ENCODE data around the gene TMEM61. TPM values are rescaled to one million over a fixed set of nuclear protein-coding genes. Genes with fewer than 3 reads are reported as not detected.

TMEM61 gene
- total and polyA plus RNA-seq, 2 experiments from 2014 or later, result 0.22 to 0.90 TPM

- 64% methylated on average over 6 of the region's 6 CpGs for WGBS (ENCODE audit: low lambda C conversion rate, missing lambda C conversion rate)
- no peak for TF ChIP-seq EZH2 (IDR thresholded peaks at IDR 0.05; ENCODE audit: borderline replicate concordance)
- no peak for TF ChIP-seq EZH2phosphoT487 (IDR thresholded peaks at IDR 0.05; ENCODE audit: low read depth, severe bottlenecking, unreplicated experiment)
- no peak for TF ChIP-seq CTCF (IDR thresholded peaks at IDR 0.05; ENCODE audit: poor library complexity)
- no peaks in the 10 kb centered on the region for H3K9me2 ChIP-seq (replicated peaks; ENCODE audit: insufficient read depth)
These were observed 17.2 kb downstream of the TMEM61 start for GRCh38 chr1:54997711-54997986.

DNA sequence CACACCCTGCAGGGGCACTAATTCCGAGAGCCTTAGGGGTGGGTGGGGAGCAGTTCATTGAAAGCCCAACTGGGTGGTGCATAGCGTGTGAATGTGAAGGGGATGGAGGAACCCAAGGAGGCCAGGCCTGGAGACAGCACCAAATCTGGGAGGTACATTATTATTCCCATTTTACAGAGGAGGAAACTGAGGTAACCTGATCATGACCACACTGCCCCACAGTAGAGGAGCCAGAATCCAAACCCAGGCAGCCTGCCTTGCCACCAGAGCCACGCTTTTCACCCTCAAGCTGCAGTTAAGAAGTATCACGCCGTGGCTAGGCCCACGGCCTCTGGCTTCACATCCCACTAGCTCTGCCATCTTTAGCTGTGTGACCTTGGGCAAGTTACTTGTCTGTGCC lies 17.7 kb downstream of the TMEM61 start:
- H3K9me3 ChIP-seq (ENCODE audit: low read depth), result no peaks in the 10 kb centered on the region
- no peak for DNase-seq (ENCODE audit: low spot score)
- TF ChIP-seq CTCF (IDR thresholded peaks at IDR 0.05; ENCODE audit: poor library complexity) (no peak), EZH2 (IDR thresholded peaks at IDR 0.05; ENCODE audit: borderline replicate concordance) (no peak), EZH2phosphoT487 (IDR thresholded peaks at IDR 0.05; ENCODE audit: low read depth, severe bottlenecking, unreplicated experiment) (no peak)
- WGBS (ENCODE audit: low lambda C conversion rate, missing lambda C conversion rate), result 94% methylated on average over 6 of the region's 6 CpGs
- H3K9me2 ChIP-seq (replicated peaks; ENCODE audit: insufficient read depth), result no peaks in the 10 kb centered on the region
- no peaks in the 10 kb centered on the region for H3K36me3 ChIP-seq (replicated peaks; ENCODE audit: insufficient read depth, low read depth)
- no peak overlapping the region for H3K4me2 ChIP-seq
- H2AFZ ChIP-seq, result no peak overlapping the region
- no peak overlapping the region for H3K27ac ChIP-seq
- no peak overlapping the region for H3K4me3 ChIP-seq
- no peaks in the 10 kb centered on the region for H4K20me1 ChIP-seq (ENCODE audit: insufficient read depth, poor library complexity, severe bottlenecking)
- H3K4me1 ChIP-seq (ENCODE audit: insufficient read depth), result peaks cover 6% of the 10 kb centered on the region
- H3K79me2 ChIP-seq, result no peaks in the 10 kb centered on the region
- H3K27me3 ChIP-seq, result peaks cover 29% of the 10 kb centered on the region

More at GRCh38 chr1:54997711-54997986, 17.2 kb downstream of the TMEM61 start:
- Histone ChIP-seq H2AFZ (no peak overlapping the region), H3K27me3 (peaks cover 29% of the 10 kb centered on the region), H3K27ac (no peak overlapping the region), H3K4me3 (no peak overlapping the region), H3K79me2 (no peaks in the 10 kb centered on the region), H3K4me1 (ENCODE audit: insufficient read depth) (peaks cover 6% of the 10 kb centered on the region), H3K9me3 (ENCODE audit: low read depth) (no peaks in the 10 kb centered on the region), H3K36me3 (replicated peaks; ENCODE audit: insufficient read depth, low read depth) (no peaks in the 10 kb centered on the region), H4K20me1 (ENCODE audit: insufficient read depth, poor library complexity, severe bottlenecking) (no peaks in the 10 kb centered on the region), H3K4me2 (no peak overlapping the region)
- DNase-seq (ENCODE audit: low spot score), result no peak

GRCh38 chr1:54998677-54999076 lies 18.2 kb downstream of the TMEM61 start, which contains the start of gene BSND:
Gene BSND, plus strand, starts transcription at chr1:54998933. Its CDS starts 254 bp downstream, at chr1:54999187.
- no peaks in the 10 kb centered on the region for H3K9me3 ChIP-seq (ENCODE audit: low read depth)
- TF ChIP-seq EZH2phosphoT487 (IDR thresholded peaks at IDR 0.05; ENCODE audit: low read depth, severe bottlenecking, unreplicated experiment) (no peak), EZH2 (IDR thresholded peaks at IDR 0.05; ENCODE audit: borderline replicate concordance) (no peak), CTCF (IDR thresholded peaks at IDR 0.05; ENCODE audit: poor library complexity) (no peak)
- no peak for DNase-seq (ENCODE audit: low spot score)
- WGBS (ENCODE audit: low lambda C conversion rate, missing lambda C conversion rate), result 71% methylated on average over 7 of the region's 7 CpGs
- no peak within 1 kb of the TSS for H3K4me3 ChIP-seq
- H3K27me3 ChIP-seq, result peaks cover 29% of the 10 kb centered on the region
- H3K27ac ChIP-seq, result no peak within 1 kb of the TSS
- no peaks in the 10 kb centered on the region for H3K79me2 ChIP-seq
- H2AFZ ChIP-seq, result no peak within 1 kb of the TSS
- H4K20me1 ChIP-seq (ENCODE audit: insufficient read depth, poor library complexity, severe bottlenecking), result no peaks in the 10 kb centered on the region
- H3K36me3 ChIP-seq (replicated peaks; ENCODE audit: insufficient read depth, low read depth), result no peaks in the 10 kb centered on the region
- H3K9me2 ChIP-seq (replicated peaks; ENCODE audit: insufficient read depth), result no peaks in the 10 kb centered on the region
- no peak within 1 kb of the TSS for H3K4me2 ChIP-seq
- H3K4me1 ChIP-seq (ENCODE audit: insufficient read depth), result peaks cover 6% of the 10 kb centered on the region

Measured in hepatocyte (in vitro differentiated cells).